HUES64 (cell line): Measurements from ENCODE around the gene EIF2A.

ENCODE experiments used
- H3K27ac ChIP-seq: 2 replicates; pipeline ENCODE4 v1.7.0; 2013; ENCODE audit warnings: low read depth, low read length, inconsistent platforms
- H3K27me3 ChIP-seq: 2 replicates; pipeline ENCODE4 v1.6.1; 2013; ENCODE audit warnings: mild to moderate bottlenecking, low read length; ENCODE audit not compliant: insufficient read depth
- H3K36me3 ChIP-seq: 2 replicates; pipeline ENCODE4 v1.6.1; 2013; ENCODE audit warnings: mild to moderate bottlenecking, low read length; ENCODE audit not compliant: insufficient read depth
- H3K4me1 ChIP-seq: 2 replicates; pipeline ENCODE4 v1.6.1; 2013; ENCODE audit warnings: mild to moderate bottlenecking, low read length, moderate library complexity; ENCODE audit not compliant: insufficient read depth
- H3K4me3 ChIP-seq: 2 replicates; pipeline ENCODE4 v1.5.1; 2013; ENCODE audit warnings: mild to moderate bottlenecking, low read length, moderate library complexity
- H3K9ac ChIP-seq: 2 replicates; pipeline ENCODE4 v1.6.1; 2013; ENCODE audit warnings: mild to moderate bottlenecking, low read depth, low read length
- H3K9me3 ChIP-seq: 2 replicates; pipeline ENCODE4 v1.6.1; 2013; ENCODE audit warnings: low read depth, low read length; ENCODE audit not compliant: insufficient read depth
- WGBS: fragments of 150-250, 120-280 bp; methylation state at CpG from one replicate; pipeline ENCODE4 v1.1.7; 2013; ENCODE audit warnings: missing lambda C conversion rate; 5-methylcytosine and 5-hydroxymethylcytosine counted together

The EIF2A gene

GRCh38 chr3:150521463-150521862 lies 25.1 kb upstream of the EIF2A start:
- Histone ChIP-seq H3K9ac (no peak overlapping the region), H3K27me3 (no peaks in the 10 kb centered on the region), H3K9me3 (peaks cover 7% of the 10 kb centered on the region; the same call in 1 of the 2 replicates), H3K36me3 (no peaks in the 10 kb centered on the region), H3K4me3 (no peak overlapping the region), H3K27ac (no peak overlapping the region), H3K4me1 (no peaks in the 10 kb centered on the region)
- 69% methylated on average over 2 of the region's 2 CpGs for WGBS

- Histone ChIP-seq H3K9ac (no peak overlapping the region), H3K27me3 (no peaks in the 10 kb centered on the region), H3K4me1 (peaks cover 14% of the 10 kb centered on the region), H3K9me3 (0 out of 2 replicates have a peak, but pooled peaks cover under 1% of the 10 kb centered on the region), H3K27ac (no peak overlapping the region), H3K36me3 (no peaks in the 10 kb centered on the region), H3K4me3 (no peak overlapping the region)
- WGBS = 90% methylated on average over 2 of the region's 2 CpGs
Observed at GRCh38 chr3:150523538-150523937, 23.0 kb upstream of the EIF2A start.

DNA sequence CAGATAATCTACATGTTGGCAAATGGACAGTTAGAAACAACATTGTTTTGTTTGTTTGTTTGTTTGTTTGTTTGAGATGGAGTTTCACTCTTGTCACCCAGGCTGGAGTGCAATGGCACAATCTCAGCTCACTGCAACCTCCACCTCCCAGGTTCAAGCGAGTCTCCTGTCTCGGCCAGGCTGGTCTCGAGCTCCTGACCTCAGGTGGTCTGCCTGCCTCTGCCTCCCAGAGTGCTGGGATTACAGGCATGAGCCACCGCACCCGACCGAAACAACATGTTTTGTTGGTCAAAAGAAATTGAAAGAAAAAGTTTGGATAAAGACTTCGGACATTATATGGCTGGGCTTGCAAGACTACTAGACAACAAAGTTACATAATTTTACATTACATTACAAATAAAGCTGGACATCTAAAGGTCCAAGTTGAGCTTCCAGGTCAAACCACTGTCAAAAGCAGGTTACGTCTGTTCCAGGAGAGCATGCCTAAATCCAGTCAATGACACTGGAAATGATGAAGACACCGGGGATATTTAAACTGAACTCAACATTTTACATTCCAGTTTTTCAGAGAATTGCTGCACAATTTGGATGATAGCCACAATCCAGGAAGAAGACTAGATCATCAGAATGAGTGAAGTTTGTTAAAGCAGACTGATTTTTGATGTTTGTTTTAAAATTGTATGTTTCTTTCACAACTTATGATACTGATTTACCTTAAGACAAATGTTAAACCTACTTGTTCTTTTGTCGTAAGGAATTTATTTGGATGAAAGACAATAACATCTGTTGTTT lies 18.9 kb upstream of the EIF2A start:
- Histone ChIP-seq H3K27me3 (no peaks in the 10 kb centered on the region), H3K4me3 (peak overlapping the region; percentile 30; the same call in 1 of the 2 replicates), H3K36me3 (no peaks in the 10 kb centered on the region), H3K4me1 (peaks cover 18% of the 10 kb centered on the region), H3K9ac (peak overlapping the region; percentile 8; the same call in 1 of the 2 replicates), H3K9me3 (no peaks in the 10 kb centered on the region), H3K27ac (peak overlapping the region; percentile 68; the same call in 1 of the 2 replicates)
- WGBS = 68% methylated on average over 10 of the region's 10 CpGs

GRCh38 chr3:150528354-150528797 lies 18.2 kb upstream of the EIF2A start:
- H3K27me3 ChIP-seq = no peaks in the 10 kb centered on the region
- H3K9ac ChIP-seq = no peak overlapping the region
- H3K9me3 ChIP-seq = no peaks in the 10 kb centered on the region
- H3K36me3 ChIP-seq = no peaks in the 10 kb centered on the region
- peaks cover 18% of the 10 kb centered on the region for H3K4me1 ChIP-seq
- WGBS = no CpG with 5 or more reads among the region's 2 CpGs
- H3K27ac ChIP-seq = peak overlapping the region; percentile 68; the same call in 1 of the 2 replicates
- peak overlapping the region; percentile 30 for H3K4me3 ChIP-seq

DNA sequence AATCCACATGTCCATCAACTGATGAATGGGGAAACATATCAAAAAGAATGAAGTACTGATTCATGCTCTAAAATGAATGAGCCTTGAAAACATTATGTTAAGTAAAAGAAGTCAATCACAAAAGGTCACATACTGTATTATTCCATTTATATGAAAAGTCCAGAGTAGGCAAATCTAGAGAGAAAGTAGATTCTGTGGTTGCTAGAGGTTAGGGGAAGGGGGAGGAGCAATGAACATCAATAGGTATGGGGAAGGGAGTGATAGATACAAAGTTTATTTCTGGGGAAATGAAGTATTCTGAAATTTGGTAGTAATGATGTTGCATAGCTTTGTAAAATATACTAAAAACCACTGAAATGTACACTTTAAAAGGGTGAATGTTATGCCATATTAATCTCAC lies 14.8 kb upstream of the EIF2A start:
- Histone ChIP-seq H3K4me1 (peaks cover 18% of the 10 kb centered on the region), H3K27ac (no peak overlapping the region), H3K9ac (no peak overlapping the region)

DNA sequence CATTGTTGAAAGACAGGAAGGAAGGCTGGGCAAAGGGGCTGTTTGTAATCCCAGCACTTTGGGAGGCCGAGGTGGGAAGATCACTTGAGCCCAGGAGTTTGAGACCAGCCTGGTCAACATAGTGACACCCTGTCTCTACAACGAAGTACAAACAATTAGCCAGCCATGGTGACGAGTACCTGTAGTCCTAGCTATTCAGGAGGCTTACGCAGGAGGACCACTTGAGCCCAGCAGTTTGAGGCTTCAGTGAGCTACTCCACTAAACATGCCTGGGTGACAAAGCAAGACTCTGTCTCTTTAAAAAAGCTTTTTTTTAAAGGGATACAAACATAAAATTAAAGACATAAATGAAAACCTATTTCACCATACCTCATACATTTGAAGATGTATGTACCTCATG lies 11.4 kb upstream of the EIF2A start:
- no peaks in the 10 kb centered on the region for H3K27me3 ChIP-seq
- no peak overlapping the region for H3K27ac ChIP-seq
- H3K4me3 ChIP-seq = no peak overlapping the region
- WGBS = 60% methylated on average over 4 of the region's 4 CpGs
- H3K4me1 ChIP-seq = no peaks in the 10 kb centered on the region
- no peaks in the 10 kb centered on the region for H3K36me3 ChIP-seq
- H3K9me3 ChIP-seq = no peaks in the 10 kb centered on the region
- no peak overlapping the region for H3K9ac ChIP-seq

More for the DNA sequence above, 14.8 kb upstream of the EIF2A start:
- H3K27me3 ChIP-seq = no peaks in the 10 kb centered on the region
- no peaks in the 10 kb centered on the region for H3K9me3 ChIP-seq
- no peaks in the 10 kb centered on the region for H3K36me3 ChIP-seq
- no peak overlapping the region for H3K4me3 ChIP-seq

DNA sequence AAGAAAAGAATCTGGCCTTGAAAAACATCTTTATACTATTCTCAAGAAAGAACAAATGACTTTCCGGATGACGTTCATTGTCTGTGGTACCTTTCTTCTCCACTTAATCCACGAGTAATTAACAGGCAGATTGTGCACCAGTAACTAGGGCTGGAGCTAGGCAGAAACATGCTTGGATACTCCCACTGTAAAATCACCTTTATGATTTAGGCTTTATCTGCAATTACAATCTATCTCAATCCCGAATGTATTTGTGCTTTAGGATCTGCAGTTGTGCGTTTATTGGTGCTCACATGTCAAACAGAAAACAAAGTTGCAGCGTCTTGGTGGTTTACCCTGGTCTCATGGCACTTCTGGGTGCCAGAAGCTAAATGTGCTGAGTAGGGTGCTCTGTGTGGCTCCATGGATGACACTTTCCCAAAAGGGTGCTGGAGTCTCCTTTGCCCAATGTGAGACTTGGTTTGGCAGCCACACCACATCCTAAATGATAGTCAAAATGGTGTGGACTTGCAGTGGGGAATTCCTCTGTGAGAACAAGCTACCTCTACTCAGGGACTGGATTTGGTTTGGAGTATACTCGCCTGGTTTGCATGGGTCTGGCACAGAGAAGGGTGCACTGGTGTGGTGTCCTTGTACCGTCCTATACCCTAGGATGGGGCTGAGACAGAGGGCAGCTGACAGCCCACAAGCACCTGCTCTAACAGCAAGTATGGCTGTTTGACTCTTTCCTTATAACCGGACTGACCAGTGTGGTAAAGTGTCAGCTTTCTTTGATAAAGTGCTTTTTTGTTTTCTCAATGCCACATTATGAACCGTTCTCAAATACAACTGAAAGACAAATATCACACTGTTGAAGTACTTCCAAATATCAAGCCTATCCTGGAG lies 8.0 kb upstream of the EIF2A start:
- Histone ChIP-seq H3K9me3 (no peaks in the 10 kb centered on the region), H3K27me3 (no peaks in the 10 kb centered on the region), H3K36me3 (peaks cover 27% of the 10 kb centered on the region), H3K27ac (no peak overlapping the region), H3K9ac (no peak overlapping the region), H3K4me1 (no peaks in the 10 kb centered on the region), H3K4me3 (no peak overlapping the region)
- 90% methylated on average over 9 of the region's 10 CpGs for WGBS

DNA sequence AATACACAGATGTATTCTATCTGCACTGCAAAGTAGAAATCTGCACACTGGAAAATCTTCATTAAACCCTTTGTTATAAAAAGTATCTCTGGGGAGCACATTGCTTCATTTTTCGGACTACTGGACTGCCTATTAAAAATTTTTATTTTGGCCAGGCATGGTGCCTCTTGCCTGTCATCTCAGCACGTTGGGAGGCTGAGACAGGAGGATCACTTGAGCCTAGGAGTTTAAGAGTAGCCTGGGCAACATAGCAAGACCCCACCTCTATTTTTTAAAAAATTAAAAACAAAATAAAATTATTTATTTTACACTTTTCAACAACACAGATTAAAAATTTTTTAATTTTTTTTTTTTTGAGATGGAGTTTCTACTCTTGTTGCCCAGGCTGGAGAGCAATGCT lies 6.3 kb upstream of the EIF2A start:
- Histone ChIP-seq H3K4me1 (peaks cover 7% of the 10 kb centered on the region; the same call in 1 of the 2 replicates), H3K27me3 (no peaks in the 10 kb centered on the region), H3K9me3 (no peaks in the 10 kb centered on the region), H3K27ac (no peak overlapping the region), H3K36me3 (peaks cover 41% of the 10 kb centered on the region), H3K9ac (no peak overlapping the region), H3K4me3 (no peak overlapping the region)
- WGBS = 92% methylated on average over 2 of the region's 2 CpGs

GRCh38 chr3:150540991-150541390 lies 5.6 kb upstream of the EIF2A start:
- H3K4me1 ChIP-seq = peaks cover 7% of the 10 kb centered on the region; the same call in 1 of the 2 replicates
- H3K4me3 ChIP-seq = no peak overlapping the region
- 100% methylated on average over 2 of the region's 3 CpGs for WGBS
- no peak overlapping the region for H3K27ac ChIP-seq
- H3K27me3 ChIP-seq = no peaks in the 10 kb centered on the region
- H3K36me3 ChIP-seq = peaks cover 41% of the 10 kb centered on the region
- H3K9ac ChIP-seq = no peak overlapping the region
- H3K9me3 ChIP-seq = no peaks in the 10 kb centered on the region

DNA sequence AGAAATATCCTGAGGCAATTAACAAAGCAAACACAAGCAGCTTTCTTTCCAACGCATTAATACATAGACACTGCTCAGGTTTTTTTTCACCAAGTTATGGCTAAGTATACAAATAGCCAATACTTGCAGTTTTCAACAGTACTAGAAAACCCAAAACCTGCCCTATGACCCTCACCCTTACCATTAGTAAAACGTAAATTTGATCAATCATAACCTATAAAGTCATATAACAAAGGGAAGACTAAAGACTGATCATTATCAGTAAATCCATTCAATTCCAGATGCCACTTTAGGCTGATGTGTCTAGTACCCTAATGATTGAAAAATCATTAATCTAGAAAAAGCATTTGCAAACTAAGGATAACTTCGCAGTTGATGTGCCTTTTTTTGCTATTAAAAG lies 3.5 kb upstream of the EIF2A start:
- Histone ChIP-seq H3K4me1 (peaks cover 11% of the 10 kb centered on the region; the same call in 1 of the 2 replicates), H3K4me3 (no peak overlapping the region), H3K36me3 (peaks cover 41% of the 10 kb centered on the region), H3K27me3 (no peaks in the 10 kb centered on the region), H3K9ac (no peak overlapping the region), H3K27ac (no peak overlapping the region), H3K9me3 (no peaks in the 10 kb centered on the region)
- 92% methylated on average over 3 of the region's 3 CpGs for WGBS

DNA sequence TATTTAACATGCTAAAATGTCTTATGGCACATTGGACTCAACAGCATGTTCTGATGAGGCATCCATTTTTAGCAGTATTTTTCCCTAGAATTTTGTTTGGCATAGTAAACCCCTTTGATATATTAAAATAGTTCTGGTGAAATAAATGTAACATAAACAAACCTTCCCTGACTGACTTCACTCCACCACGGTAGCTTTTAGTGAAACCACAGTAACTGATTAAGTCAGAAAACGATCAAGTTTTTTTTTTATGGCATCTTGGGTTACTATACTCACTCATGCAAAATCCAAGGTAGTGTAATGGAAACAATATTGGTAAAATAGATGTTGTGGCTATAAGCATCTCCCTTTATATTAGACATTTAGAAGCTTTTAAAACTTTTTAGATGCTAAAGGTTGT lies 3.1 kb upstream of the EIF2A start:
- Histone ChIP-seq H3K36me3 (peaks cover 41% of the 10 kb centered on the region), H3K4me3 (no peak overlapping the region), H3K9me3 (no peaks in the 10 kb centered on the region), H3K4me1 (peaks cover 11% of the 10 kb centered on the region; the same call in 1 of the 2 replicates), H3K9ac (no peak overlapping the region), H3K27me3 (no peaks in the 10 kb centered on the region), H3K27ac (no peak overlapping the region)
- 93% methylated on average over 2 of the region's 2 CpGs for WGBS
